ENCODE measurements around the gene HCN2. TPM values are rescaled to one million over a fixed set of nuclear protein-coding genes. Genes with fewer than 3 reads are reported as not detected.

The HCN2 gene
- total RNA-seq, 2 donors from 2014 or later, result 0.15 to 0.75 TPM

- Mint-ChIP-seq H3K4me3 (peak overlapping the region; percentile 88), H3K27ac (no peak overlapping the region), H3K27me3 (ENCODE audit: insufficient read depth) (peaks cover 3% of the 10 kb centered on the region), H3K4me1 (peaks cover 18% of the 10 kb centered on the region), H3K36me3 (ENCODE audit: low read depth) (peaks cover 16% of the 10 kb centered on the region), H3K9me3 (peaks cover 3% of the 10 kb centered on the region)
- TF ChIP-seq CTCF (conservative IDR thresholded peaks at IDR 0.05), result no peak
- WGBS, 2 experiments (ENCODE audit: insufficient coverage in 1 of 2, insufficient read length in 1 of 2), result 86 to 95% methylated on average over 19 to 32 of the region's 38 CpGs
- Histone ChIP-seq H3K27me3 (ENCODE audit: control insufficient read depth, insufficient read depth, low read length, poor library complexity, severe bottlenecking) (no peaks in the 10 kb centered on the region), H3K9me3 (ENCODE audit: control insufficient read depth, low read length) (no peaks in the 10 kb centered on the region), H3K27ac (ENCODE audit: low read depth, low read length) (no peak overlapping the region), H3K9ac (ENCODE audit: extremely low read depth, low read length, poor library complexity, severe bottlenecking) (no peak overlapping the region), H3K4me3 (ENCODE audit: low read length) (no peak overlapping the region), H3K36me3 (ENCODE audit: control insufficient read depth, insufficient read depth, low read length) (peaks cover 31% of the 10 kb centered on the region), H3K4me1 (ENCODE audit: control insufficient read depth, insufficient read depth, low read length) (peaks cover 3% of the 10 kb centered on the region)
- DNase-seq, result peak; percentile 55
Observed at GRCh38 chr19:575527-576506, 13.9 kb upstream of the HCN2 start.

GRCh38 chr19:576768-577438, 12.8 kb upstream of the HCN2 start:
- Histone ChIP-seq H3K9me3 (ENCODE audit: control insufficient read depth, low read length) (no peaks in the 10 kb centered on the region), H3K4me3 (ENCODE audit: low read length) (no peak overlapping the region), H3K9ac (ENCODE audit: extremely low read depth, low read length, poor library complexity, severe bottlenecking) (no peak overlapping the region), H3K36me3 (ENCODE audit: control insufficient read depth, insufficient read depth, low read length) (peaks cover 39% of the 10 kb centered on the region), H3K27me3 (ENCODE audit: control insufficient read depth, insufficient read depth, low read length, poor library complexity, severe bottlenecking) (no peaks in the 10 kb centered on the region), H3K27ac (ENCODE audit: low read depth, low read length) (no peak overlapping the region), H3K4me1 (ENCODE audit: control insufficient read depth, insufficient read depth, low read length) (peaks cover 3% of the 10 kb centered on the region)
- no peak overlapping the region for H3K4me3 Mint-ChIP-seq
- peak overlapping the region; percentile 58 for H3K27ac Mint-ChIP-seq
- peaks cover 16% of the 10 kb centered on the region for H3K36me3 Mint-ChIP-seq (ENCODE audit: low read depth)
- H3K9me3 Mint-ChIP-seq, result no peaks in the 10 kb centered on the region
- peaks cover 13% of the 10 kb centered on the region for H3K4me1 Mint-ChIP-seq
- DNase-seq, result no peak
- H3K27me3 Mint-ChIP-seq (ENCODE audit: insufficient read depth), result no peaks in the 10 kb centered on the region
- no peak for TF ChIP-seq CTCF (conservative IDR thresholded peaks at IDR 0.05)
- 95 to 100% methylated on average over 23 to 28 of the region's 28 CpGs for WGBS, 2 experiments (ENCODE audit: insufficient coverage in 1 of 2, insufficient read length in 1 of 2)

- peaks cover 16% of the 10 kb centered on the region for H3K36me3 Mint-ChIP-seq (ENCODE audit: low read depth)
- Histone ChIP-seq H3K4me3 (ENCODE audit: low read length) (no peak overlapping the region), H3K9me3 (ENCODE audit: control insufficient read depth, low read length) (no peaks in the 10 kb centered on the region), H3K27ac (ENCODE audit: low read depth, low read length) (no peak overlapping the region), H3K36me3 (ENCODE audit: control insufficient read depth, insufficient read depth, low read length) (peaks cover 43% of the 10 kb centered on the region), H3K4me1 (ENCODE audit: control insufficient read depth, insufficient read depth, low read length) (peaks cover 3% of the 10 kb centered on the region), H3K27me3 (ENCODE audit: control insufficient read depth, insufficient read depth, low read length, poor library complexity, severe bottlenecking) (no peaks in the 10 kb centered on the region), H3K9ac (ENCODE audit: extremely low read depth, low read length, poor library complexity, severe bottlenecking) (no peak overlapping the region)
- H3K27ac Mint-ChIP-seq, result peak overlapping the region; percentile 44
- H3K9me3 Mint-ChIP-seq, result no peaks in the 10 kb centered on the region
- no peak overlapping the region for H3K4me3 Mint-ChIP-seq
- no peaks in the 10 kb centered on the region for H3K27me3 Mint-ChIP-seq (ENCODE audit: insufficient read depth)
- peaks cover 13% of the 10 kb centered on the region for H3K4me1 Mint-ChIP-seq
- DNase-seq, result peak; percentile 57
- 95 to 97% methylated on average over 46 to 66 of the region's 66 CpGs for WGBS, 2 experiments (ENCODE audit: insufficient coverage in 1 of 2, insufficient read length in 1 of 2)
- peak; percentile 40 for TF ChIP-seq CTCF (conservative IDR thresholded peaks at IDR 0.05)
Observed at GRCh38 chr19:577439-578392, 12.0 kb upstream of the HCN2 start.
